Right atrium auricular region (tissue), 2 donors: ENCODE data around the gene SPP1. TPM values are rescaled to one million over a fixed set of nuclear protein-coding genes. Genes with fewer than 3 reads are reported as not detected.
"Not testable (repeated sequence)": the region's sequence is repeated elsewhere in the genome, so short reads cannot be mapped to it uniquely, and the experiment has no call there.

ENCODE experiments used
- DNase-seq: peaks from one replicate; pipeline ENCODE4 v3.0.0-alpha.2; 2019; ENCODE audit warnings: low spot score
- H3K27ac ChIP-seq, 2 donors: fragments of 200-600 bp; sonication (generic); 1 replicate in 1 of 2; 2 replicates in 1 of 2; pipeline ENCODE4 v1.5.1; 2016 to 2019
- H3K27me3 ChIP-seq, 2 donors: fragments of 200-600 bp; sonication (generic); one replicate each; pipeline versions ENCODE4 v1.5.1 to v1.6.0; 2017 to 2019
- H3K36me3 ChIP-seq: fragments of 200-600 bp; sonication (generic); one replicate; pipeline ENCODE4 v1.5.1; 2016
- H3K4me1 ChIP-seq, 2 donors: fragments of 200-600 bp; sonication (generic); one replicate each; pipeline versions ENCODE4 v1.5.1 to v1.6.0; 2017 to 2019
- H3K4me3 ChIP-seq, 2 donors: fragments of 200-600 bp; sonication (generic); 1 replicate in 1 of 2; 2 replicates in 1 of 2; pipeline ENCODE4 v1.5.1; 2017 to 2019; ENCODE audit warnings: mild to moderate bottlenecking in 1 of 2, moderate library complexity in 1 of 2
- H3K9me3 ChIP-seq, 2 donors: fragments of 200-600 bp; sonication (generic); one replicate each; pipeline ENCODE4 v1.5.1; 2019
- total RNA-seq, 2 donors: library from RNA; depleted of rRNA; stranded (reverse); fragments of >200 nt; gene quantifications; one replicate each; pipeline ENCODE4 v1.1.0, GENCODE V29; 2016
- TF ChIP-seq, protein P1 (sequence below), 2 donors: fragments of 200-600 bp; sonication (generic); IDR thresholded peaks; one replicate each; pipeline ENCODE4 v1.5.1; 2019; ENCODE audit warnings: antibody characterized with exemption in 2 of 2

Gene SPP1
- total RNA-seq, 2 donors from 2014 or later, result 15.0 to 41.3 TPM

DNA sequence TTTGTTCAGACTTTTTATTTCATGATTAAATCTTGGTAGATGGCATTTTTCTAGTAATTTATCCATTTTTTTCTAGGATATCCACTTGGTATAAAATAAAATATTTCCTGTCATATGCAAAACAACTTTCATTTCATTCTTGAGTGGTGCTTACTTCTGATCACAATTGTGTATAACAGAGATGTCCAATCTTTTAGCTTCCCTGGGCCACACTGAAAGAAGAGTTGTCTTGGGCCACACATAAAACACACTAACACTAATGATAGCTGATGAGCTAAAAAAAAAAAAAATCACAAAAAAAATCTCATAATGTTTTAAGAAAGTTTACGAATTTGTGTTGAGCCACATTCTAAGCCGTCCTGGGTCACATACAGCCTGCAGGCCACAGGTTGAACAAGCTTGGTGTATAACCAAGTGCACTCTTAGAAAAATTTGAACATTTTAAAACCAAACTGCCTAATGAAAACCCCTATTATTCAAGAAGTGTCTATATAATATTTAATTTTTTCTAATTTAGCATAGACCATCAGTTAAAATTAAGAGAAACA, 41.3 kb upstream of the SPP1 start:
- Histone ChIP-seq H3K4me3 (no peak overlapping the region), H3K4me1 (no peaks in the 10 kb centered on the region), H3K27ac (no peak overlapping the region), H3K36me3 (no peaks in the 10 kb centered on the region), H3K9me3 (peaks cover 0 to 10% of the 10 kb centered on the region in 2 donors), H3K27me3 (no peaks in the 10 kb centered on the region)
- no peak for DNase-seq
- TF ChIP-seq, protein P1, sequence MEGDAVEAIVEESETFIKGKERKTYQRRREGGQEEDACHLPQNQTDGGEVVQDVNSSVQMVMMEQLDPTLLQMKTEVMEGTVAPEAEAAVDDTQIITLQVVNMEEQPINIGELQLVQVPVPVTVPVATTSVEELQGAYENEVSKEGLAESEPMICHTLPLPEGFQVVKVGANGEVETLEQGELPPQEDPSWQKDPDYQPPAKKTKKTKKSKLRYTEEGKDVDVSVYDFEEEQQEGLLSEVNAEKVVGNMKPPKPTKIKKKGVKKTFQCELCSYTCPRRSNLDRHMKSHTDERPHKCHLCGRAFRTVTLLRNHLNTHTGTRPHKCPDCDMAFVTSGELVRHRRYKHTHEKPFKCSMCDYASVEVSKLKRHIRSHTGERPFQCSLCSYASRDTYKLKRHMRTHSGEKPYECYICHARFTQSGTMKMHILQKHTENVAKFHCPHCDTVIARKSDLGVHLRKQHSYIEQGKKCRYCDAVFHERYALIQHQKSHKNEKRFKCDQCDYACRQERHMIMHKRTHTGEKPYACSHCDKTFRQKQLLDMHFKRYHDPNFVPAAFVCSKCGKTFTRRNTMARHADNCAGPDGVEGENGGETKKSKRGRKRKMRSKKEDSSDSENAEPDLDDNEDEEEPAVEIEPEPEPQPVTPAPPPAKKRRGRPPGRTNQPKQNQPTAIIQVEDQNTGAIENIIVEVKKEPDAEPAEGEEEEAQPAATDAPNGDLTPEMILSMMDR (IDR thresholded peaks at IDR 0.05), result no peak

DNA sequence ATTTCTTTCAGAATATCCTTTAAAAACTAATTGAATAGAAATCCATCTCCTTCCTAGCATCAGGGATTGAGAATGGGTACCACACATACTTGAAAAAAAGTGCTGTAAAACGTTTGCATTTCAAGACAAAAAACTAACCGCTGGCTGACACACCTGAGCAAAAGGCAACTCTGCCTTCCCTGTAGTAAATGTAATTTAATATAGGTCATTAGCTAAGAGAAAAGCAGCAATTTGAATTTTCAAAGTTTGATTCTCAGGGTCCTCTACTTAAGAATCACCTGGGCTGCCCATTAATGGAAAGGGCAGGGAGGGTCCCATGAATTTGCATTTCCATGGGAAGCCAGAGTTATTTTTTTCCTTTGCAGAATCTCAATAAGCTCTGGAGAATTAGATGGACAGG, 40.5 kb upstream of the SPP1 start:
- Histone ChIP-seq H3K9me3 (peaks cover 0 to 10% of the 10 kb centered on the region in 2 donors), H3K4me1 (no peaks in the 10 kb centered on the region), H3K27ac (no peak overlapping the region), H3K27me3 (no peaks in the 10 kb centered on the region), H3K4me3 (no peak overlapping the region), H3K36me3 (no peaks in the 10 kb centered on the region)
- TF ChIP-seq, protein P1 (IDR thresholded peaks at IDR 0.05), result no peak
- no peak for DNase-seq

DNA sequence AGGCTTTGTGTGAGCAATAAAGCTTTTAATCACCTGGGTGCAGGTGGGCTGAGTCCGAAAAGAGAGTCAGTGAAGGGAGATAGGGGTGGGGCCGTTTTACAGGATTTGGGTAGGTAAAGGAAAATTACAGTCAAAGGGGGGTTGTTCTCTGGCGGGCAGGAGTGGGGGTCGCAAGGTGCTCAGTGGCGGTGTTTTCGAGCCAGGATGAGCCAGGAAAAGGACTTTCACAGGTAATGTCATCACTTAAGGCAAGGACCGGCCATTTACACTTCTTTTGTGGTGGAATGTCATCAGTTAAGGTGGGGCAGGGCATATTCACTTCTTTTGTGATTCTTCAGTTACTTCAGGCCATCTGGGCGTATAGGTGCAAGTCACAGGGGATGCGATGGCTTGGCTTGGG, 39.6 kb upstream of the SPP1 start:
- DNase-seq, H3K27ac ChIP-seq, H3K4me3 ChIP-seq, H3K36me3 ChIP-seq, H3K27me3 ChIP-seq, H3K4me1 ChIP-seq: not testable (repeated sequence)
- H3K9me3 ChIP-seq, result peaks cover 0 to 10% of the 10 kb centered on the region in 2 donors

DNA sequence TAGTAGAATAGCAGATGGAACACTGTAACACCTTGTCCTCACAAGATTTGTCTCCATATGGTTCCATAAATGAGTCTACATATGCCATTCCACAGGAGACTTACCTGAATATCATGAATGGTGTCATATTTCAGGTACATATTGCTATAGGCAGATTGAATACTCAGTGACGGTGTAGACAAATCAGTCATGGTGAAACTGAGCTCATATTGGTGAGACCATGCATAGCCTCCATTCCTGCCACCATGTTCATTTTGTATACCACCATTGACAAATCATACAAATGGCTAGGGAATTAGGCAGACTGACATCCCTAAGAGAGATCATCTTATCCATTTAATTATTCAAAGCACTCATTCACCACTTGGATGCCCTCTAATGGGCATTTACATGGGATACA, 38.0 kb upstream of the SPP1 start:
- no peak for DNase-seq
- TF ChIP-seq, protein P1 (IDR thresholded peaks at IDR 0.05), result no peak
- peaks cover 0 to under 1% of the 10 kb centered on the region in 2 donors for H3K9me3 ChIP-seq
- H3K4me1 ChIP-seq, result no peaks in the 10 kb centered on the region
- H3K36me3 ChIP-seq, result no peaks in the 10 kb centered on the region
- H3K27me3 ChIP-seq, result no peaks in the 10 kb centered on the region
- H3K27ac ChIP-seq, result no peak overlapping the region
- H3K4me3 ChIP-seq, result no peak overlapping the region

DNA sequence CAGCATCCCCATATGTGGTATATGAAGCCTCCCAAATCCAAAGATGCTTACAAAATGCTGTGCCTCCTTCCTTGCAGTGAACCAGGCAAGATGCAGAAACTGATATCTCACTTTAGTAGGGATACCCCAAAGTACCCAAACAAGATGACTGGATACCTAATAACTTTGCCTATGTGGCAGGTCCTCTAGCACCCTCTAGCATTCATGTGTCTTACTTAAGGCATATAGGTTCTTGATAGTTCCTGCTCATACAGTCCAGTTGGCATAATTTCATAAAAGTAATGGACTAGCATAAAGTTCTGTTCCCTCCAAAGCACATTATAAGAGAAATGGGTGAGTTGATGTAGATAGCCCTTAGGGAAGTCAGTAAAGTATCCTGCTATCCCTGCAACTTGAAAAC, 36.8 kb upstream of the SPP1 start:
- no peak for DNase-seq
- Histone ChIP-seq H3K4me1 (no peaks in the 10 kb centered on the region), H3K36me3 (no peaks in the 10 kb centered on the region), H3K4me3 (no peak overlapping the region), H3K27me3 (no peaks in the 10 kb centered on the region), H3K9me3 (no peaks in the 10 kb centered on the region), H3K27ac (no peak overlapping the region)
- TF ChIP-seq, protein P1 (IDR thresholded peaks at IDR 0.05), result no peak

DNA sequence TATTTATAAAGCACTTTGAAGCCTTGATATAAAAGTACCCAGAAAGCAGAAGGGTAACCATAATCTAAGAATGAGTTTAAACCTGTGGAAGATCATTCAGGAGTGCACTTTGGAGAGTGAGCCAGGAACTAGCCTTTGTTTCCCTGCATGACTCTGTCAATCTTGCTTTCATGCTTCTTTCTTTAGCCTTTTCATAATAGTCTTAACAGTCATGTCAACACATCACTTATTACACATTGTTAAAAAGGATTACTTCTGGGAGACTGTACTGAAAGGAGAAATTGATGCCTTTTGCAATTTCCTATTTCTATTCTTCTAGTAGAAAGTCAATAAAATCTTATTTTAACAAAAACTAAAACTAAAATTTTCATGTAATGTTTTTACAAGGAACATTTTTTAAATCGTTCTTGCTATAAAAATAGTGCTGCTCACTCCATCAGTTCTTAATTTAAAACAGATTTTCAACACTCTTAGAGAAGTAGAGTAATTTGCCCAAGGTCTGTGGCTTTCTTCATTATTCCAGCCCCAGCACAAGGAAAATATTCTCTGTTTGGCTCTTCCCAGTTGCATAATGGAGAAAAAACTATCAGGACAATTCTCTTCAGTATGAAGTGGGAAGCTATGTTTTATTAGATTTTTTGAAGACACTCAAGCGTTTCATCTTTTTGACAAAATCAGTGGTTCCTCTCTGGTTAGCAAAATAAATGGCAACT, 35.4 kb upstream of the SPP1 start:
- Histone ChIP-seq H3K4me3 (no peak overlapping the region), H3K27me3 (no peaks in the 10 kb centered on the region), H3K27ac (no peak overlapping the region), H3K4me1 (no peaks in the 10 kb centered on the region), H3K9me3 (no peaks in the 10 kb centered on the region), H3K36me3 (no peaks in the 10 kb centered on the region)
- DNase-seq, result no peak
- TF ChIP-seq, protein P1 (IDR thresholded peaks at IDR 0.05), result no peak

DNA sequence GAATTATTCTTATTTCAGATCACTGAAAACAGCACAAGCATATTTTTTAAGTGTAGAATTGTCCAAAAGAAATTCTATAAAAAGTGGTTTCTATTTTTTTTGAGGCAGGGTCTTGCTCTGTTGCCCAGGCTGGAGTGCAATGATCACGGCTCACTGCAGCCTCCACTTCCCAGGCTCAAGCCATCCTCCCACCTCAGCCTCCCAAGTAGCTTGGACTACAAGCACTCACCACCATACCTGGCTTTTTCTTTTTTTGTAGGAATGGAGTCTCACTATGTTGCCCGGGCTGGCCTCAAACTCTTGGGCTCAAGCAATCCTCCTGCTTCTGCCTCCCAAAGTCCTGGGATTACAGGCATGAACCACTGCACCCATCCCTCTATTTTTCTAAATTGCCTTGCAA, 34.7 kb upstream of the SPP1 start:
- H3K36me3 ChIP-seq, H3K27me3 ChIP-seq, H3K9me3 ChIP-seq, H3K4me3 ChIP-seq, DNase-seq, H3K4me1 ChIP-seq, H3K27ac ChIP-seq: not testable (repeated sequence)
